A673 (cell line): ENCODE data around the gene RASGRF1. TPM values are rescaled to one million over a fixed set of nuclear protein-coding genes. Genes with fewer than 3 reads are reported as not detected.

Experiments
- BruUV-seq: library from RNA; stranded (reverse); fragments of 400-500 nt; replicated peaks from 2 replicates; lab custom pipeline; 2021; lab: Mats Ljungman, UMichigan
- CTCF ChIA-PET: fragments of 300-600 bp; sonication (Branson Sonifier 250); formaldehyde crosslinking; loops from one replicate; lab custom pipeline; 2022; ENCODE audit warnings: antibody characterized with exemption; lab: Charles Lee
- POLR2A ChIA-PET: fragments of 300-600 bp; sonication (Branson Sonifier 250); formaldehyde crosslinking; loops from one replicate; lab custom pipeline; 2022; ENCODE audit warnings: antibody characterized with exemption; ENCODE audit not compliant: low non-redundant PET; lab: Charles Lee
- DNase-seq: peaks from one replicate; pipeline ENCODE4 v3.0.0-alpha.2; 2015; ENCODE audit warnings: low spot score
- H3K27ac ChIP-seq: fragments of 200-600 bp; sonication (generic); 2 replicates; pipeline ENCODE4 v1.5.1; 2016; ENCODE audit warnings: mixed run types, low read depth, mild to moderate bottlenecking, mixed read lengths, antibody characterized with exemption, low read length; ENCODE audit not compliant: poor library complexity, severe bottlenecking
- H3K27me3 ChIP-seq: fragments of 200-600 bp; sonication (generic); replicated peaks from 2 replicates; pipeline ENCODE4 v1.6.1; 2017; ENCODE audit warnings: mixed run types, low read depth, mild to moderate bottlenecking, mixed read lengths, antibody characterized with exemption, low read length; ENCODE audit not compliant: insufficient read depth, poor library complexity
- H3K36me3 ChIP-seq: fragments of 200-600 bp; sonication (generic); 2 replicates; pipeline ENCODE4 v1.6.1; 2016; ENCODE audit warnings: mixed run types, mild to moderate bottlenecking, mixed read lengths, antibody characterized with exemption, low read length; ENCODE audit not compliant: insufficient read depth, poor library complexity, severe bottlenecking
- H3K4me1 ChIP-seq: fragments of 200-600 bp; sonication (generic); 2 replicates; pipeline ENCODE4 v1.6.1; 2017; ENCODE audit warnings: mixed run types, mild to moderate bottlenecking, mixed read lengths, antibody characterized with exemption, low read length; ENCODE audit not compliant: insufficient read depth, poor library complexity, severe bottlenecking
- H3K4me3 ChIP-seq: fragments of 200-600 bp; sonication (generic); 2 replicates; pipeline ENCODE4 v1.5.1; 2016; ENCODE audit warnings: low read depth, mixed run types, mild to moderate bottlenecking, mixed read lengths, low read length; ENCODE audit not compliant: poor library complexity, severe bottlenecking
- H3K9me3 ChIP-seq: fragments of 200-600 bp; sonication (generic); 2 replicates; pipeline ENCODE4 v1.6.1; 2016; ENCODE audit warnings: mixed run types, low read depth, mild to moderate bottlenecking, mixed read lengths, antibody characterized with exemption, low read length; ENCODE audit not compliant: poor library complexity, severe bottlenecking
- CTCF ChIP-seq: fragments of 300-800, 200-600 bp; sonication (generic); conservative IDR thresholded peaks from 2 replicates; pipeline ENCODE4 v1.5.1; 2017; ENCODE audit warnings: low read depth, mild to moderate bottlenecking, antibody characterized with exemption, low read length, moderate library complexity, mixed read lengths
- EZH2 ChIP-seq: fragments of 200-600 bp; sonication (generic); IDR thresholded peaks from 2 replicates; pipeline ENCODE4 v1.6.1; 2017; ENCODE audit warnings: borderline replicate concordance, low read depth, mild to moderate bottlenecking, mixed read lengths, antibody characterized with exemption, low read length; ENCODE audit not compliant: poor library complexity, severe bottlenecking
- intact Hi-C: fragments of 100-400 bp; cut with micrococcal nuclease; formaldehyde crosslinking; loops from one replicate; pipeline ENCODE4 v1.10.0; 2022; ENCODE audit not compliant: unreplicated experiment
- total RNA-seq: library from RNA; stranded (reverse); gene quantifications from 2 replicates; pipeline ENCODE4 v1.2.3, GENCODE V29; 2021

Gene RASGRF1
- total RNA-seq, 1 experiment from 2014 or later = 0.73 TPM

GRCh38 chr15:78976691-78977090 is 113.9 kb downstream of the RASGRF1 start:
- intact Hi-C loops = no loop called here
- Histone ChIP-seq H3K27me3 (no peaks in the 10 kb centered on the region), H3K4me1 (no peaks in the 10 kb centered on the region), H3K36me3 (no peaks in the 10 kb centered on the region), H3K27ac (no peak overlapping the region), H3K4me3 (no peak overlapping the region), H3K9me3 (no peaks in the 10 kb centered on the region)
- TF ChIP-seq CTCF = no peak
- TF ChIP-seq EZH2 = no peak
- BruUV-seq = no TSS peak
- POLR2A ChIA-PET = no interaction called here
- DNase-seq = no peak
- CTCF ChIA-PET = no interaction called here

DNA sequence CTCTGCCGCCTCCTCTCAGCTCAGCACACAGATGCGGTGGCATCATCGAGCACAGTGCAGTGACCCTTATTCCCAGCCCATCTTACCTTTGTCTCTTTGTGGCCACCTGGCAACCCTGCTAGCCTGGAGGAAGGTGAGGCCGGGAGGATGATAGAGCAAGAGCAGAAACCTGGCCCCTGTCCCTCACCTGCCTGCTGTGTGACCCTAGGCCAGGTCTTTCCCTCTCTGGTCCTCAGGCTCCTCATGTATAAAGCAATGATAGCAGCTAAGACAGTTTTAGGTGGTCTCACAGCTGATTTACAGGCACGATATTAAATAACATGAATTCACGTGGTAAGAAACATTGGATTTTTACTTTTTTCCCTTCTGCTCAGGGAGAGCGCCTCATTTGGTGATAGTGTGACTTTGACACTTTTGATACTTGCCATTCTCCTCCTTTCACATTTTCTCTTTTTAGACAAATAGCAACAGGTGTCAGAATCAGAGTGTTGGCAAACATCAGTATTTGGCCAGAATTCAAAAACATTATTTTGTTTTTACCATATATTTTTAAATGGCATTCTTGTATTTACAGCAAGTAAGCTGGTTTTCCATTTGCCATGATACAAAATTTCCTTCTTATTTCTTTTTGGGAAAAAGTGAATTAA is 116.2 kb downstream of the RASGRF1 start:
- no peaks in the 10 kb centered on the region for H3K36me3 ChIP-seq
- intact Hi-C loops = no loop called here
- DNase-seq = no peak
- CTCF ChIA-PET = no interaction called here
- no peaks in the 10 kb centered on the region for H3K4me1 ChIP-seq
- H3K27ac ChIP-seq = no peak overlapping the region
- H3K4me3 ChIP-seq = no peak overlapping the region
- BruUV-seq = no TSS peak
- H3K9me3 ChIP-seq = no peaks in the 10 kb centered on the region
- H3K27me3 ChIP-seq = no peaks in the 10 kb centered on the region
- POLR2A ChIA-PET = no interaction called here
- TF ChIP-seq CTCF = no peak
- TF ChIP-seq EZH2 = no peak

- CTCF ChIA-PET = no interaction called here
- TF ChIP-seq CTCF = no peak
- no peak for TF ChIP-seq EZH2
- no TSS peak for BruUV-seq
Observed at GRCh38 chr15:78969687-78970349, 120.8 kb downstream of the RASGRF1 start.

More at GRCh38 chr15:78969687-78970349, 120.8 kb downstream of the RASGRF1 start:
- POLR2A ChIA-PET = no interaction called here
- H3K36me3 ChIP-seq = no peaks in the 10 kb centered on the region
- intact Hi-C loops = no loop called here
- H3K4me3 ChIP-seq = no peak overlapping the region
- H3K27me3 ChIP-seq = no peaks in the 10 kb centered on the region
- no peak overlapping the region for H3K27ac ChIP-seq
- H3K4me1 ChIP-seq = no peaks in the 10 kb centered on the region
- no peak for DNase-seq
- H3K9me3 ChIP-seq = no peaks in the 10 kb centered on the region
